HG03097 (cell line): Measurements from ENCODE around the gene DUOXA2.
"Not testable (repeated sequence)": the region's sequence is repeated elsewhere in the genome, so short reads cannot be mapped to it uniquely, and the experiment has no call there.

Source experiments
- ATAC-seq: cut with Tn5 transposase; IDR thresholded peaks from one replicate; pipeline ENCODE4 v1.9.1; 2021; ENCODE audit not compliant: unreplicated experiment, low FRiP score

Gene DUOXA2

DNA sequence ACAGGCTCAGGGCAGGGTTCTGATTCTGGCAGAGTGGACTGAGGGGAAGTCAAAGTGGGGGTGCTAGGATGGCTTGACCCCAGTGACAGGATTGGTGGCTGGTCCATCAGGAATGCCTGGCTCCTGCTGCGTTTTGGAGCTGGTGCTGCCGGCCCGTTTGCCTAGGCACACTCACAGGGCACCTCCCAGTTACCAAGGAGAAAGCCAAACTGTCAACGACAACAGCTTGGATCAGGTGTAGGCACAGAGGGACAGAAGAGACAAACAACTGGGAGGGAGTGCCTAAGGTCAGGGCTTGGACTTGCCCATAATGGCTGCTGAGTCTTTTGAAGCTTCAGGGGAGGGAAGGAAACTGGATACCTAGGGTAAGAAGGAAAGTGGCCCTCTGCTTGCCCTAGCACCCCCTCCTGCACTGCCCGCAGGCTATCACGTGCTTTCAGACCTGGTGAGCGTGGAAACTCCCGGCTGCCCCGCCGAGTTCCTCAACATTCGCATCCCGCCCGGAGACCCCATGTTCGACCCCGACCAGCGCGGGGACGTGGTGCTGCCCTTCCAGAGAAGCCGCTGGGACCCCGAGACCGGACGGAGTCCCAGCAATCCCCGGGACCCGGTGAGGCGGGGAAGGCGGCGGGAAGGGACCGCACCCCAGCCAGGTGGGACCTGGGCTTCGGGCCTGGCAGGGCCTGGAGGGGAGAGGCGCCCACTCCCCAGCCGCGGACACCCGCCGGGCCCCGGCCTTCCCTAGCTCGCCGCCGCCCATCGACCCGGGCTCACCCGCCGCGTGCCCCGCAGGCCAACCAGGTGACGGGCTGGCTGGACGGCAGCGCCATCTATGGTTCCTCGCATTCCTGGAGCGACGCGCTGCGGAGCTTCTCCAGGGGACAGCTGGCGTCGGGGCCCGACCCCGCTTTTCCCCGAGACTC lies 20.8 kb downstream of the DUOXA2 start:
- no peak for ATAC-seq

DNA sequence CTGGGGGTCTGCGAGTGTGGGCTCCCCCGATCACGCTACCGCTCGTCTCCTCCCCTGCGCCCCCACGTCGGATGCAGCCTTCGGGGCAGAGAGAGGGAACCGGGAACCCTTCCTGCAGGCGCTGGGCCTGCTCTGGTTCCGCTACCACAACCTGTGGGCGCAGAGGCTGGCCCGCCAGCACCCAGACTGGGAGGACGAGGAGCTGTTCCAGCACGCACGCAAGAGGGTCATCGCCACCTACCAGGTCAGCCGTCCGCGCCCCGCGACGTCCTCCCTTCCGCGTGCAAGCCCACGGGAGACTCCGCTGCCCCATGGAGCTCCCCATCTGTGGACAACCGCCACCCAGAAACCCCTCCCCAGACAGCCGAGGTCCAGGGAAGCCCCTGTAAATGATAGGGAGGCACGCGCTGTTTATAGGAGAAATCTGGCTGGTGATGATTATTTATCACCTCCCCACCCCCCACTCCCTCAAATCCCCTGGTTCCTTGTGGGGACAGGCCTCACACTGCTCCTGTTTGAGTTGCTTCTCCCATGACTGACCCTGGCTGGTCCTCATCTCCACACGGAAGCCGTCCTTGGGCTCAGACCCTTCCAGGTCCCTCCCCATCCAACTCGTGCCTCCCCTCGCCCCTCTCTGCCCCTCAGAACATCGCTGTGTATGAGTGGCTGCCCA lies 21.7 kb downstream of the DUOXA2 start:
- ATAC-seq = not testable (repeated sequence)

- no peak for ATAC-seq
Measured at GRCh38 chr15:45136378-45136764, 22.2 kb downstream of the DUOXA2 start.

DNA sequence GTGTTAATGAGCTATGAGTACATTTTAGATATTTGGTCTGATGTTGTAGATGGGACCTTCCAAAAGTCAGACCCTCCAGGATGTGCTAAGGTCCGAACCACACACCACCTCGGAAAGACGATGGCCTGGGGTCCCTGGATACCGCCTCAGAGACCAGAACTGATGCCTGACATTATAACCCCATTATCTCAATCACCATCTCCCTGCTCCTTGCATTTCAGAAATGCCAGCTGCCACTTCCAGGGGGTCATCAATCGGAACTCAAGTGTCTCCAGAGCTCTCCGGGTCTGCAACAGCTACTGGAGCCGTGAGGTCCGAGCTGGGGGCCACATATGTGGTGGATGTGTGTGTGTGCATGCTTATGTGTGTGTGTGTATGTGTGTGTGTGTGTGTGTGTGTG lies 23.6 kb downstream of the DUOXA2 start:
- ATAC-seq = no peak

- ATAC-seq = no peak
Measured at GRCh38 chr15:45138814-45139765, 25.0 kb downstream of the DUOXA2 start.

- no peak for ATAC-seq
Measured at GRCh38 chr15:45139770-45140169, 25.6 kb downstream of the DUOXA2 start.

DNA sequence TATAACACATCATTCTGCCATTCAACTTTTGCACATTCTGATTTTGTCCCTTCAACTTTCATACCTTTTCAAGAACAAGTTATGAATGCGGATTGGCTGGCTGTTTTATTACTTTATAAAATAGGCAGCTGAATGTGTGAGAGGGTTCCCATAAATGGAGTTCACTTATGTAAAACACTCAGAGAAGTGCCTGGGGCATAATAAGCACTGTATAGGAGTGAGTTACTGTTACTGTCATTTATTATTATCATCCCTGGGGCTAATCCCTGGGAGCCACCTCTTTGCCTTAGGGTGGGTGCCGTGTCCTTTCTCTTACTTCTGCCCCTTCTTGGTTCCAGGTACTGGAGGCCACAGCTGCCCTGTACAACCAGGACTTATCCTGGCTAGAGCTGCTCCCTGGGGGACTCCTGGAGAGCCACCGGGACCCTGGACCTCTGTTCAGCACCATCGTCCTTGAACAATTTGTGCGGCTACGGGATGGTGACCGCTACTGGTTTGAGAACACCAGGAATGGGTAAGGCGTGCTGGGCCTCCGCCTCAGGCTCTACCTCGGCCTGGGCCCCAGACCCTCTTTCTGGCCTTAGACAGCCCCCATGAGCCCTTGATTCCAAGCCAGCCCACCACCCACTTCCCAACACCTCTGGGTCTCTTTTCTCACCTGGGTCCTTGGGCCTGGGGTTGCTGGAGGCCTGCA lies 26.6 kb downstream of the DUOXA2 start:
- ATAC-seq = no peak

- ATAC-seq = no peak
Measured at GRCh38 chr15:45141386-45141785, 27.3 kb downstream of the DUOXA2 start.

DNA sequence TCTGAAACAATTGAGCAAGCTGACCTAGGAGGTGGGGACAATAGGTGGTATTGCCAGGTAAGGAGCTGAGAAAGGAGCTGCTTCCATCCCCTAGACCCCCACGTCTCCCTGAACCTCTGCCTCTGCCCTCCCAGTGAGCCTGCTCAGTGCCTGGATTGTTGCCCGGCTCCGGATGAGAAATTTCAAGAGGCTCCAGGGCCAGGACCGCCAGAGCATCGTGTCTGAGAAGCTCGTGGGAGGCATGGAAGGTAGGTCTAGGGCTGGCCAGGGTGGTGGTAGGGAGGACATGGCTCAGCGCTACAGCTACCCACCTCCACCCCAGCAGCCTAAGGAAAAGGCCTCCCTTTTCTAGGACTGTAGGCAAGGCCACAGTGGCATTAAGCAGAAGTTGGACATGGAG lies 28.9 kb downstream of the DUOXA2 start:
- ATAC-seq = no peak

GRCh38 chr15:45143946-45144345 lies 29.8 kb downstream of the DUOXA2 start:
- no peak for ATAC-seq

- no peak for ATAC-seq
Measured at GRCh38 chr15:45144775-45145174, 30.6 kb downstream of the DUOXA2 start.

GRCh38 chr15:45146405-45146804 lies 32.3 kb downstream of the DUOXA2 start:
- no peak for ATAC-seq

DNA sequence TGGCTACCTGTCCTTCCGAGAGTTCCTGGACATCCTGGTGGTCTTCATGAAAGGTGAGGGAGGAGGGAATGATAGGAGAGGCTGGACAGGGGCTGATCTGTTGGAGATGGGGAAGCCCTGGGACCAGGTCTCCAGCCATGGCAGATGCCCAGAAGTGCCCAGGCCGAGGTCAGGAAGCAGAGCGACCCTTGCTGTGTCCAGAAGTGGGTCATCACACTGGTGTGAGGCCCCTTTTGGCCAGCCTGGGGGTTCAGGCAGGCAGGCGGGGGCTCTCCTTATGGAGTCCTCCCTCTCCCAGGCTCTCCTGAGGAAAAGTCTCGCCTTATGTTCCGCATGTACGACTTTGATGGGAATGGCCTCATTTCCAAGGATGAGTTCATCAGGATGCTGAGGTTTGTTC lies 33.5 kb downstream of the DUOXA2 start:
- no peak for ATAC-seq

- no peak for ATAC-seq
Measured at GRCh38 chr15:45148076-45149059, 34.2 kb downstream of the DUOXA2 start.

- no peak for ATAC-seq
Measured at GRCh38 chr15:45149060-45149459, 34.9 kb downstream of the DUOXA2 start.

DNA sequence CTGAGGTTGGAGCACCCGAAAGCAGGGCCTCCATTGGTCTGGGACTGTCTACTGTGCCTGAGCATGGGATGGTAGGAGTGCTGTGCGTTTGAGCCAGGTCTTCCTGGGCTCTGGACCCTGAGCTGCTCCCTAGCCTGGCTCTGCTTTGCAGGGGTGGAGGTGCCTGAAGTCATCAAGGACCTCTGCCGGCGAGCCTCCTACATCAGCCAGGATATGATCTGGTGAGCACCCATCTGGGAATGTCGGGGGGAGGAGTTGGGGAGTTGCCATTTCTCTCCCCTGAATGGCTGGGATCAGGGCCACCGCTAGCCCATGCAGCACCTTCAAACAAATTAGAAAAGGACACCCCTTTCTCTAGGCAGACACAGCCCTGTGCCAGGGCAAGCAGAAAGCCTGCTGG lies 36.4 kb downstream of the DUOXA2 start:
- ATAC-seq = no peak

DNA sequence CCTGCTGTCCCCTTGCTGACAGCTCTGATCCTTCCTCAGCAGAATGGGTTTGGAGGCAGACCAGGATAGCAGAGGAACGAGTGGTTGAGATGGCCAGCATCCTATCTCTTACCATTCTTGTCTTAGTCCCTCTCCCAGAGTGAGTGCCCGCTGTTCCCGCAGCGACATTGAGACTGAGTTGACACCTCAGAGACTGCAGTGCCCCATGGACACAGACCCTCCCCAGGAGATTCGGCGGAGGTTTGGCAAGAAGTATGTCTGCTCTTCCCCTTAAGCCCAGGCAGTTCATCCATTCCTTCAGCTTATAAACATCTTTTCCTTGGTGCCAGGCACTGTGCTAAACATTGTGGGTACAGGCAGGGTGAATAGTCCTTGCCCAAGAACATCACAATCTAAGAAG lies 36.9 kb downstream of the DUOXA2 start:
- ATAC-seq = no peak

- no peak for ATAC-seq
Measured at GRCh38 chr15:45151998-45152828, 38.1 kb downstream of the DUOXA2 start.
